GM23338 (cell line): ENCODE data around the gene YTHDF2. TPM values are rescaled to one million over a fixed set of nuclear protein-coding genes. Genes with fewer than 3 reads are reported as not detected.
"Not testable (repeated sequence)": the region's sequence is repeated elsewhere in the genome, so short reads cannot be mapped to it uniquely, and the experiment has no call there.

Experiments
- ATAC-seq: fragments of 200-7000 bp; cut with Tn5 transposase; 3 replicates; pipeline ENCODE4 v1.9.1; 2020
- DNase-seq: peaks from one replicate; pipeline ENCODE4 v3.0.0-alpha.2; 2015; ENCODE audit warnings: low spot score
- H2AFZ ChIP-seq: fragments of 200-600 bp; sonication (generic); 2 replicates; pipeline ENCODE4 v1.8.0; 2016; ENCODE audit warnings: antibody characterized with exemption, mild to moderate bottlenecking, moderate library complexity
- H3F3A ChIP-seq: fragments of 200-600 bp; sonication (generic); replicated peaks from 2 replicates; pipeline ENCODE4 v1.8.0; 2017; ENCODE audit warnings: antibody characterized with exemption, mixed run types, low read depth
- H3K27ac ChIP-seq: fragments of 200-600 bp; sonication (generic); 2 replicates; pipeline ENCODE4 v1.6.1; 2016; ENCODE audit warnings: low read depth
- H3K27me3 ChIP-seq: fragments of 200-600 bp; sonication (generic); 2 replicates; pipeline ENCODE4 v1.8.0; 2016; ENCODE audit warnings: mild to moderate bottlenecking, mixed run types, moderate library complexity; ENCODE audit not compliant: insufficient read depth
- H3K36me3 ChIP-seq: fragments of 200-600 bp; sonication (generic); 2 replicates; pipeline ENCODE4 v1.8.0; 2016; ENCODE audit warnings: mild to moderate bottlenecking; ENCODE audit not compliant: insufficient read depth
- H3K4me1 ChIP-seq: fragments of 200-600 bp; sonication (generic); 2 replicates; pipeline ENCODE4 v1.8.0; 2016; ENCODE audit warnings: mild to moderate bottlenecking, moderate library complexity; ENCODE audit not compliant: insufficient read depth
- H3K4me2 ChIP-seq: fragments of 200-600 bp; sonication (generic); 2 replicates; pipeline ENCODE4 v1.7.1; 2017; ENCODE audit warnings: mixed run types
- H3K4me3 ChIP-seq: fragments of 200-600 bp; sonication (generic); 2 replicates; pipeline ENCODE4 v1.6.1; 2016; ENCODE audit warnings: mixed run types
- H3K79me2 ChIP-seq: fragments of 200-600 bp; sonication (generic); replicated peaks from 2 replicates; pipeline ENCODE4 v1.8.0; 2017; ENCODE audit warnings: mild to moderate bottlenecking; ENCODE audit not compliant: insufficient read depth
- H3K9me2 ChIP-seq: fragments of 200-600 bp; sonication (generic); 2 replicates; pipeline ENCODE4 v1.8.0; 2017; ENCODE audit not compliant: insufficient read depth
- H4K20me1 ChIP-seq: fragments of 200-600 bp; sonication (generic); replicated peaks from 2 replicates; pipeline ENCODE4 v1.8.0; 2017; ENCODE audit warnings: mild to moderate bottlenecking; ENCODE audit not compliant: insufficient read depth
- H3K27ac Mint-ChIP-seq: 2 replicates; pipeline ENCODE4 v1.8.0; 2020; ENCODE audit warnings: inconsistent platforms, mild to moderate bottlenecking, moderate library complexity, mixed read lengths
- H3K27me3 Mint-ChIP-seq: 3 replicates; pipeline ENCODE4 v1.8.0; 2022; ENCODE audit warnings: low read depth, mild to moderate bottlenecking, moderate library complexity, mixed read lengths, inconsistent platforms; ENCODE audit not compliant: insufficient read depth, poor library complexity
- H3K36me3 Mint-ChIP-seq: 3 replicates; pipeline ENCODE4 v1.8.0; 2021; ENCODE audit warnings: low read depth, mild to moderate bottlenecking, inconsistent platforms, moderate library complexity, mixed read lengths
- H3K4me1 Mint-ChIP-seq: 3 replicates; pipeline ENCODE4 v1.8.0; 2020; ENCODE audit warnings: mild to moderate bottlenecking, inconsistent platforms, mixed read lengths
- H3K4me3 Mint-ChIP-seq: 3 replicates; pipeline ENCODE4 v1.8.0; 2021; ENCODE audit warnings: moderate library complexity, mild to moderate bottlenecking, inconsistent platforms, mixed read lengths
- H3K9me3 Mint-ChIP-seq: 3 replicates; pipeline ENCODE4 v1.8.0; 2020; ENCODE audit warnings: moderate library complexity, mild to moderate bottlenecking, inconsistent platforms, mixed read lengths
- CREB1 ChIP-seq: fragments of 250-450 bp; sonication (Bioruptor Pico); IDR thresholded peaks from 2 replicates; pipeline ENCODE4 v1.5.0; 2020; ENCODE audit warnings: low read depth, mild to moderate bottlenecking, moderate library complexity
- CTCF ChIP-seq, 2 experiments: fragments of 200-600 bp in 1 of 2; sonication (generic) in 1 of 2; conservative IDR thresholded peaks; 2 replicates each; pipeline versions ENCODE4 v1.5.1 to v1.6.1; 2016 to 2017; ENCODE audit warnings: antibody characterized with exemption in 2 of 2, low read depth in 2 of 2, mild to moderate bottlenecking in 2 of 2, moderate library complexity in 1 of 2
- ETS1 ChIP-seq: IDR thresholded peaks from 2 replicates; pipeline ENCODE4 v1.6.1; 2016; ENCODE audit warnings: antibody characterized with exemption
- EZH2 ChIP-seq: fragments of 200-600 bp; sonication (generic); IDR thresholded peaks from one replicate; pipeline ENCODE4 v1.8.0; 2017; ENCODE audit warnings: antibody characterized with exemption, mild to moderate bottlenecking, low read depth; ENCODE audit not compliant: unreplicated experiment
- EZH2phosphoT487 ChIP-seq: fragments of 200-600 bp; sonication (generic); IDR thresholded peaks from one replicate; pipeline ENCODE4 v1.8.1; 2018; ENCODE audit warnings: antibody characterized with exemption; ENCODE audit not compliant: unreplicated experiment
- JUNB ChIP-seq: IDR thresholded peaks from one replicate; pipeline ENCODE4 v1.6.1; 2016; ENCODE audit warnings: antibody characterized with exemption; ENCODE audit not compliant: unreplicated experiment
- NANOG ChIP-seq: IDR thresholded peaks from 2 replicates; pipeline ENCODE4 v1.6.1; 2016; ENCODE audit warnings: antibody characterized with exemption, borderline replicate concordance
- STAT1 ChIP-seq: IDR thresholded peaks from one replicate; pipeline ENCODE4 v1.6.1; 2016; ENCODE audit warnings: antibody characterized with exemption; ENCODE audit not compliant: unreplicated experiment
- polyA plus RNA-seq: library from polyadenylated mRNA; unstranded; fragments of >200 nt; fragmentation: Nextera tagmentation; extraction: Ambion mirVana; gene quantifications from 2 replicates; pipeline ENCODE4 v1.2.1, GENCODE V29; 2016
- total RNA-seq: library from RNA; depleted of rRNA; stranded (reverse); fragments of >200 nt; shearing (Covaris generic); gene quantifications from 2 replicates; pipeline ENCODE4 v1.2.3, GENCODE V29; 2014
- TF ChIP-seq, protein P1 (sequence below): fragments of 250-450 bp; sonication (Bioruptor Pico); IDR thresholded peaks from 2 replicates; pipeline ENCODE4 v1.5.0; 2020; ENCODE audit warnings: mild to moderate bottlenecking, moderate library complexity

Gene YTHDF2
- total and polyA plus RNA-seq, 2 experiments from 2014 or later, result 130 to 169 TPM

- TF ChIP-seq, protein P1, sequence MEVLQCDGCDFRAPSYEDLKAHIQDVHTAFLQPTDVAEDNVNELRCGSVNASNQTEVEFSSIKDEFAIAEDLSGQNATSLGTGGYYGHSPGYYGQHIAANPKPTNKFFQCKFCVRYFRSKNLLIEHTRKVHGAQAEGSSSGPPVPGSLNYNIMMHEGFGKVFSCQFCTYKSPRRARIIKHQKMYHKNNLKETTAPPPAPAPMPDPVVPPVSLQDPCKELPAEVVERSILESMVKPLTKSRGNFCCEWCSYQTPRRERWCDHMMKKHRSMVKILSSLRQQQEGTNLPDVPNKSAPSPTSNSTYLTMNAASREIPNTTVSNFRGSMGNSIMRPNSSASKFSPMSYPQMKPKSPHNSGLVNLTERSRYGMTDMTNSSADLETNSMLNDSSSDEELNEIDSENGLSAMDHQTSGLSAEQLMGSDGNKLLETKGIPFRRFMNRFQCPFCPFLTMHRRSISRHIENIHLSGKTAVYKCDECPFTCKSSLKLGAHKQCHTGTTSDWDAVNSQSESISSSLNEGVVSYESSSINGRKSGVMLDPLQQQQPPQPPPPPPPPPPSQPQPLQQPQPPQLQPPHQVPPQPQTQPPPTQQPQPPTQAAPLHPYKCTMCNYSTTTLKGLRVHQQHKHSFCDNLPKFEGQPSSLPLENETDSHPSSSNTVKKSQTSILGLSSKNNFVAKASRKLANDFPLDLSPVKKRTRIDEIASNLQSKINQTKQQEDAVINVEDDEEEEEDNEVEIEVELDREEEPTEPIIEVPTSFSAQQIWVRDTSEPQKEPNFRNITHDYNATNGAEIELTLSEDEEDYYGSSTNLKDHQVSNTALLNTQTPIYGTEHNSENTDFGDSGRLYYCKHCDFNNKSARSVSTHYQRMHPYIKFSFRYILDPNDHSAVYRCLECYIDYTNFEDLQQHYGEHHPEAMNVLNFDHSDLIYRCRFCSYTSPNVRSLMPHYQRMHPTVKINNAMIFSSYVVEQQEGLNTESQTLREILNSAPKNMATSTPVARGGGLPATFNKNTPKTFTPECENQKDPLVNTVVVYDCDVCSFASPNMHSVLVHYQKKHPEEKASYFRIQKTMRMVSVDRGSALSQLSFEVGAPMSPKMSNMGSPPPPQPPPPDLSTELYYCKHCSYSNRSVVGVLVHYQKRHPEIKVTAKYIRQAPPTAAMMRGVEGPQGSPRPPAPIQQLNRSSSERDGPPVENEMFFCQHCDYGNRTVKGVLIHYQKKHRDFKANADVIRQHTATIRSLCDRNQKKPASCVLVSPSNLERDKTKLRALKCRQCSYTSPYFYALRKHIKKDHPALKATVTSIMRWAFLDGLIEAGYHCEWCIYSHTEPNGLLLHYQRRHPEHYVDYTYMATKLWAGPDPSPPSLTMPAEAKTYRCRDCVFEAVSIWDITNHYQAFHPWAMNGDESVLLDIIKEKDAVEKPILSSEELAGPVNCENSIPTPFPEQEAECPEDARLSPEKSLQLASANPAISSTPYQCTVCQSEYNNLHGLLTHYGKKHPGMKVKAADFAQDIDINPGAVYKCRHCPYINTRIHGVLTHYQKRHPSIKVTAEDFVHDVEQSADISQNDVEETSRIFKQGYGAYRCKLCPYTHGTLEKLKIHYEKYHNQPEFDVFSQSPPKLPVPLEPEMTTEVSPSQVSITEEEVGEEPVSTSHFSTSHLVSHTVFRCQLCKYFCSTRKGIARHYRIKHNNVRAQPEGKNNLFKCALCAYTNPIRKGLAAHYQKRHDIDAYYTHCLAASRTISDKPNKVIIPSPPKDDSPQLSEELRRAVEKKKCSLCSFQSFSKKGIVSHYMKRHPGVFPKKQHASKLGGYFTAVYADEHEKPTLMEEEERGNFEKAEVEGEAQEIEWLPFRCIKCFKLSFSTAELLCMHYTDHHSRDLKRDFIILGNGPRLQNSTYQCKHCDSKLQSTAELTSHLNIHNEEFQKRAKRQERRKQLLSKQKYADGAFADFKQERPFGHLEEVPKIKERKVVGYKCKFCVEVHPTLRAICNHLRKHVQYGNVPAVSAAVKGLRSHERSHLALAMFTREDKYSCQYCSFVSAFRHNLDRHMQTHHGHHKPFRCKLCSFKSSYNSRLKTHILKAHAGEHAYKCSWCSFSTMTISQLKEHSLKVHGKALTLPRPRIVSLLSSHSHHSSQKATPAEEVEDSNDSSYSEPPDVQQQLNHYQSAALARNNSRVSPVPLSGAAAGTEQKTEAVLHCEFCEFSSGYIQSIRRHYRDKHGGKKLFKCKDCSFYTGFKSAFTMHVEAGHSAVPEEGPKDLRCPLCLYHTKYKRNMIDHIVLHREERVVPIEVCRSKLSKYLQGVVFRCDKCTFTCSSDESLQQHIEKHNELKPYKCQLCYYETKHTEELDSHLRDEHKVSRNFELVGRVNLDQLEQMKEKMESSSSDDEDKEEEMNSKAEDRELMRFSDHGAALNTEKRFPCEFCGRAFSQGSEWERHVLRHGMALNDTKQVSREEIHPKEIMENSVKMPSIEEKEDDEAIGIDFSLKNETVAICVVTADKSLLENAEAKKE, result no peak
- TF ChIP-seq JUNB, result no peak
Measured at GRCh38 chr1:28770601-28771165, 33.9 kb downstream of the YTHDF2 start (continued).

- Histone ChIP-seq H3K36me3 (peaks cover 20% of the 10 kb centered on the region), H4K20me1 (peaks cover 38% of the 10 kb centered on the region), H3K79me2 (peaks cover 32% of the 10 kb centered on the region), H3F3A (peaks cover 59% of the 10 kb centered on the region)
- H3K9me2 ChIP-seq, H3K27me3 ChIP-seq, H3K4me1 ChIP-seq, H3K27me3 Mint-ChIP-seq, H3K4me1 Mint-ChIP-seq, H2AFZ ChIP-seq, H3K27ac ChIP-seq, H3K4me3 ChIP-seq, ATAC-seq, H3K4me3 Mint-ChIP-seq, H3K27ac Mint-ChIP-seq, H3K9me3 Mint-ChIP-seq, H3K4me2 ChIP-seq, DNase-seq: not testable (repeated sequence)
- H3K36me3 Mint-ChIP-seq, result peaks cover 34% of the 10 kb centered on the region; the same call in 2 of the 3 replicates
Measured at GRCh38 chr1:28771921-28772320, 35.2 kb downstream of the YTHDF2 start.

- H3K79me2 ChIP-seq, result peaks cover 20% of the 10 kb centered on the region
- no peak overlapping the region for H3K27ac Mint-ChIP-seq
- no peak overlapping the region for H3K4me3 ChIP-seq
- peak overlapping the region; percentile 72 for H3K27ac ChIP-seq
- H3K36me3 Mint-ChIP-seq, result peaks cover 30% of the 10 kb centered on the region; the same call in 2 of the 3 replicates
- H3K36me3 ChIP-seq, result peaks cover 18% of the 10 kb centered on the region
- H3K27me3 Mint-ChIP-seq, result peaks cover 2% of the 10 kb centered on the region
- DNase-seq (no peak), ATAC-seq (no peak)
- peaks cover 58% of the 10 kb centered on the region for H3F3A ChIP-seq
- H3K4me3 Mint-ChIP-seq, result no peak overlapping the region
- no peaks in the 10 kb centered on the region; the same call in 1 of the 2 replicates for H3K4me1 ChIP-seq
- peaks cover 8% of the 10 kb centered on the region for H3K4me1 Mint-ChIP-seq
- H3K4me2 ChIP-seq, result no peak overlapping the region
- no peaks in the 10 kb centered on the region for H3K9me3 Mint-ChIP-seq
- no peaks in the 10 kb centered on the region for H3K9me2 ChIP-seq
- H3K27me3 ChIP-seq, result no peaks in the 10 kb centered on the region
- H2AFZ ChIP-seq, result no peak overlapping the region
- H4K20me1 ChIP-seq, result peaks cover 28% of the 10 kb centered on the region
- no peak for TF ChIP-seq CTCF (conservative IDR thresholded peaks at IDR 0.05; ENCODE audit: low read depth in 2 of 2)
- no peak for TF ChIP-seq CREB1 (CRISPR knock-in tag)
- TF ChIP-seq EZH2, result no peak
- TF ChIP-seq ETS1, result no peak
- no peak for TF ChIP-seq NANOG
- TF ChIP-seq STAT1, result no peak
- TF ChIP-seq EZH2phosphoT487, result no peak
- TF ChIP-seq JUNB, result no peak
Measured at GRCh38 chr1:28773105-28773504, 36.4 kb downstream of the YTHDF2 start.
